ENCODE results near the gene MNAT1. TPM values are rescaled to one million over a fixed set of nuclear protein-coding genes. Genes with fewer than 3 reads are reported as not detected.
A peak's percentile ranks its signal among the peaks of the same experiment; 100 is the strongest.

Gene MNAT1
- total and polyA plus RNA-seq, 12 donors: 13.9 to 35.3 (median 27.2) TPM

GRCh38 chr14:60713513-60713912 lies 21.0 kb upstream of the MNAT1 start:
- no peak for TF ChIP-seq CTCF (IDR thresholded peaks at IDR 0.05)
- intact Hi-C loops (cut with DNase I): no loop called here
- Histone ChIP-seq H3K9me3 (no peaks in the 10 kb centered on the region), H3K4me1 (no peaks in the 10 kb centered on the region), H3K4me3 (no peak overlapping the region), H3K36me3 (no peaks in the 10 kb centered on the region), H3K27me3 (peaks cover 0 to 52% (median 0%) of the 10 kb centered on the region in 7 donors), H3K27ac (no peak overlapping the region)
- DNase-seq (no peak), ATAC-seq (no peak)
- WGBS, 2 donors: 85 to 91% methylated on average over 6 of the region's 6 CpGs

- peaks cover 0 to 34% (median 19%) of the 10 kb centered on the region in 9 donors for H3K4me1 ChIP-seq
- intact Hi-C loops (cut with DNase I): loop anchor here in 3 of 10 donors (5.0 to 10.0 kb wide), 4 partner anchors 63 to 304 kb away; partner anchors contain the start of genes SLC38A6 (in 2 of the 3) and TRMT5 (in 2 of the 3)
These were observed 14.2 kb upstream of the MNAT1 start for GRCh38 chr14:60720391-60720790.

GRCh38 chr14:60720962-60721325 lies 13.6 kb upstream of the MNAT1 start:
- no peak for TF ChIP-seq CTCF (IDR thresholded peaks at IDR 0.05)
- 54 to 65% methylated on average over 4 of the region's 4 CpGs for WGBS, 2 donors
- no peak overlapping the region for H3K27ac ChIP-seq

More at GRCh38 chr14:60720391-60720790, 14.2 kb upstream of the MNAT1 start:
- no peak overlapping the region for H3K27ac ChIP-seq
- no peak for TF ChIP-seq CTCF (IDR thresholded peaks at IDR 0.05)
- DNase-seq (no peak), ATAC-seq (no peak)
- H3K36me3 ChIP-seq: no peaks in the 10 kb centered on the region
- no peaks in the 10 kb centered on the region for H3K9me3 ChIP-seq
- H3K4me3 ChIP-seq: no peak overlapping the region
- WGBS, 2 donors: 82 to 92% methylated on average over 1 of the region's 1 CpG
- H3K27me3 ChIP-seq: peaks cover 0 to 85% (median 35%) of the 10 kb centered on the region in 7 donors

DNA sequence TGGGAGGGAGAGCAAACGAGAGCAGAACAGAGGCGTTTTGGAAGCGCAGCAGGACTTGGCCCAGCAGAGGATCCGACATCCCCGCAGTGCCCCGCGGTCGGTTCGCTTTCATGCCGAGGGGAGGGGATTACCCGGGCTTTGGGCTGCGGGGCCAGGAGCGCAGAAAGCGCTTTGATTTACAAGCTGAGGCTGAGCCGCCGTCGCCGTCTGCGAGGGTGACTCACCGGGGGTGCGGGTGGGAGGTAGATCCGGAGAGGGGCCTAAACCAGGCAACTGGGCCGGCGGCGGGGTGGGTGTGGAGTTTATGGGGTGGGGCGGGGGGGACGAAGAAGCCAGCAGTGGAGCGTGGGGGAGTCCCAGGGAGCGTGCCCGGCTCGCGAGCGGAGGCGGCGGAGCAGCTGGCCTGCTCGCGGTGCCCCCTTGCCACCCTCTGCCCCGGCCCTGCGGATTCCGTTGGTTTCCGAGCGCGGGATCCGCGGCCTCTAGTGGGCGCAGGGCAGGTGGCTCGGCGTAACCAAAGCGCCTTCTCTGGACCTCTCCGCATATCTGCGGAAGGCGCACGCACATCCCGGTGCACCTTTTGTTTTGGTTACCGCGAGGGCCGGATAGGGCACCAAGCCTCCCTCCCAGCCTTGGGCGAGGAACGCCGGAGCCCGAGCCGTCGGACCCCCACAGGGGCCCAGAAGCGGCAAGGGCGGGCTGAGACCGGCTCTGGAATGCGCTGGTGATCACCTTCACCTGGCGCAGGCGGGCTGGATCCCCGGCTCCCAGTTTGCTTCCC lies 13.0 kb upstream of the MNAT1 start:
- intact Hi-C loops (cut with DNase I): loop anchor here in 3 of 10 donors (5.0 to 10.0 kb wide), 4 partner anchors 64 to 303 kb away; partner anchors contain the start of genes SLC38A6 (in 2 of the 3) and TRMT5 (in 2 of the 3)
- TF ChIP-seq CTCF (IDR thresholded peaks at IDR 0.05): peak in 5 of 9 donors; percentile 18 to 46 (median 43)

More at GRCh38 chr14:60720962-60721325, 13.6 kb upstream of the MNAT1 start:
- DNase-seq (no peak), ATAC-seq (no peak)
- H3K27me3 ChIP-seq: peaks cover 0 to 91% (median 40%) of the 10 kb centered on the region in 7 donors
- H3K4me1 ChIP-seq: peaks cover 0 to 34% (median 19%) of the 10 kb centered on the region in 9 donors
- H3K9me3 ChIP-seq: no peaks in the 10 kb centered on the region
- peak overlapping the region in 5 of 10 donors; percentile 59 to 75 (median 74) for H3K4me3 ChIP-seq
- H3K36me3 ChIP-seq: no peaks in the 10 kb centered on the region
- intact Hi-C loops (cut with DNase I): loop anchor here in 3 of 10 donors (5.0 to 10.0 kb wide), 4 partner anchors 64 to 304 kb away; partner anchors contain the start of genes SLC38A6 (in 2 of the 3) and TRMT5 (in 2 of the 3)

More for the DNA sequence above, 13.0 kb upstream of the MNAT1 start:
- no peaks in the 10 kb centered on the region for H3K9me3 ChIP-seq
- peaks cover 0 to 34% (median 19%) of the 10 kb centered on the region in 9 donors for H3K4me1 ChIP-seq
- WGBS, 2 donors: 7% methylated on average over 65 to 70 of the region's 70 CpGs
- peak overlapping the region in 9 of 10 donors; percentile 59 to 80 (median 74) for H3K4me3 ChIP-seq
- peaks cover 0 to 96% (median 46%) of the 10 kb centered on the region in 7 donors for H3K27me3 ChIP-seq
- DNase-seq (peak; percentile 6 to 37), ATAC-seq (peak; percentile 35 to 64 (median 54))
- no peaks in the 10 kb centered on the region for H3K36me3 ChIP-seq
- no peak overlapping the region for H3K27ac ChIP-seq

Data from heart right ventricle (tissue), 16 donors.